ENCODE measurements around the gene KLF5.

The KLF5 gene

DNA sequence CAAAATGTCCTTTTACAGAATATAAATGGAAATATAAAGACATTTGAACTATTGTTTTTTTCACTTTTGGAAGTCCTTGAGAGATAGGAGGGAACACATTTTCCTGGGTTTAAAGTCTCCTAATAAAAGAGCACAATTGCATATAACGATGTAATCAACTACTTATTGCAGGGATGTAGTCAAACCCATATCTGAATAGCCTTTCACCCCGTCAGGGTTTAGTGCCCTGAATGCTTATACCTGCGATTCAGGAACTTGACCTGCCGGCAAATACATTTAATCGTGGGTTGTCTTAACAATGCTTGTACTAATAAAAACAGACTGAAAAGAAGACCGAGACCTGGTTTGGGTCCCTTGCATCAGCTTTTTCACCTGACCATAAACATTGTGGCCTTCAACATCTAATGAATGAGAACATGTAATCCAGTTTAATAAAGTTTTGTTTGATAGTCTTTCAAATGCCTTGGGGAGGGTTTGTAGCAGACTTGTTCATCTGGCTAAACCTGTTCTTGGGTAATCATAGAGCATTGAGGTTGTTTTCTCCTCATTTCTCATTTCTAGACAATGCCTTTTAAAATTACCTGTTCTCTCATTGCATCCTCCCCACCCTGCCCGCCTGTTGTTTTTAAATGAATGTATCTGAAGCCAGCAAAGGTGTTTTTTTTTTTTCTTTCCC, 7.0 kb downstream of the KLF5 start:
- TF ChIP-seq, protein P1, sequence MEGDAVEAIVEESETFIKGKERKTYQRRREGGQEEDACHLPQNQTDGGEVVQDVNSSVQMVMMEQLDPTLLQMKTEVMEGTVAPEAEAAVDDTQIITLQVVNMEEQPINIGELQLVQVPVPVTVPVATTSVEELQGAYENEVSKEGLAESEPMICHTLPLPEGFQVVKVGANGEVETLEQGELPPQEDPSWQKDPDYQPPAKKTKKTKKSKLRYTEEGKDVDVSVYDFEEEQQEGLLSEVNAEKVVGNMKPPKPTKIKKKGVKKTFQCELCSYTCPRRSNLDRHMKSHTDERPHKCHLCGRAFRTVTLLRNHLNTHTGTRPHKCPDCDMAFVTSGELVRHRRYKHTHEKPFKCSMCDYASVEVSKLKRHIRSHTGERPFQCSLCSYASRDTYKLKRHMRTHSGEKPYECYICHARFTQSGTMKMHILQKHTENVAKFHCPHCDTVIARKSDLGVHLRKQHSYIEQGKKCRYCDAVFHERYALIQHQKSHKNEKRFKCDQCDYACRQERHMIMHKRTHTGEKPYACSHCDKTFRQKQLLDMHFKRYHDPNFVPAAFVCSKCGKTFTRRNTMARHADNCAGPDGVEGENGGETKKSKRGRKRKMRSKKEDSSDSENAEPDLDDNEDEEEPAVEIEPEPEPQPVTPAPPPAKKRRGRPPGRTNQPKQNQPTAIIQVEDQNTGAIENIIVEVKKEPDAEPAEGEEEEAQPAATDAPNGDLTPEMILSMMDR (IDR thresholded peaks at IDR 0.05; ENCODE audit: low read depth, low read length), result no peak
- no peak overlapping the region for H3K4me3 ChIP-seq (ENCODE audit: low read depth, low read length)
- no peak for DNase-seq (ENCODE audit: low read depth)

DNA sequence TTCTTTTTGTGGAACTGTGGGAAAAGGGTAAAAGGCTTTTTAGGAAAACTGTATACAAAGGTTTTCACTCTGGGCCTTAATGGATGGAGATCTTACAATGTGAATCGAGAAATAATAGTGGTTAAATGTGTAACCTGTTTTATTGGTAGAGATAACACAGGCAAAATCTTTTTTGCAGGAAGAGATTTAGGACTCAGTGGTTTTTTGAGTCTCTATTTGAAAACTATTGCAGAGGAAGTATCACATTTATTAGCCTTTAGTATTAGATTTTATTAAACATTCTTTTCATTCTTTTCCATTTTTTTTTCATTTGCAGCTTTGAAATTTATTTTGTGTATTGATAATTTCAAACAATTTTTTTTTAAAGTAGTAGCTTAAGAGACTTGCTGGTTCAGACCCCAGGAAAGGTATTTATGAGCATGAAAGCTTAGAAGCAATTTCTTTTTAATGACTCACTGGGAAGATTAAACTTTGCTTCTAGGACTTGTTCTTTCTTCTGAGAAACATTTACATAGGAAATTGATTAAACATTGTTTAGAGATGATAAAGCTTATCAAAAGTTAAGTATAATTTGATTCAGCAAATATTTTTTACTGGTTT, 10.5 kb downstream of the KLF5 start:
- H3K4me3 ChIP-seq (ENCODE audit: low read depth, low read length), result no peak overlapping the region
- DNase-seq (ENCODE audit: low read depth), result no peak
- no peak for TF ChIP-seq POLR2A (IDR thresholded peaks at IDR 0.05; ENCODE audit: extremely low read depth, insufficient read length)
- TF ChIP-seq MYC (IDR thresholded peaks at IDR 0.05; ENCODE audit: low read depth, low read length), result no peak
- TF ChIP-seq, protein P2, sequence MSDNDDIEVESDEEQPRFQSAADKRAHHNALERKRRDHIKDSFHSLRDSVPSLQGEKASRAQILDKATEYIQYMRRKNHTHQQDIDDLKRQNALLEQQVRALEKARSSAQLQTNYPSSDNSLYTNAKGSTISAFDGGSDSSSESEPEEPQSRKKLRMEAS (IDR thresholded peaks at IDR 0.05; ENCODE audit: low read depth, low read length), result no peak
- TF ChIP-seq, protein P1 (IDR thresholded peaks at IDR 0.05; ENCODE audit: low read depth, low read length), result no peak

DNA sequence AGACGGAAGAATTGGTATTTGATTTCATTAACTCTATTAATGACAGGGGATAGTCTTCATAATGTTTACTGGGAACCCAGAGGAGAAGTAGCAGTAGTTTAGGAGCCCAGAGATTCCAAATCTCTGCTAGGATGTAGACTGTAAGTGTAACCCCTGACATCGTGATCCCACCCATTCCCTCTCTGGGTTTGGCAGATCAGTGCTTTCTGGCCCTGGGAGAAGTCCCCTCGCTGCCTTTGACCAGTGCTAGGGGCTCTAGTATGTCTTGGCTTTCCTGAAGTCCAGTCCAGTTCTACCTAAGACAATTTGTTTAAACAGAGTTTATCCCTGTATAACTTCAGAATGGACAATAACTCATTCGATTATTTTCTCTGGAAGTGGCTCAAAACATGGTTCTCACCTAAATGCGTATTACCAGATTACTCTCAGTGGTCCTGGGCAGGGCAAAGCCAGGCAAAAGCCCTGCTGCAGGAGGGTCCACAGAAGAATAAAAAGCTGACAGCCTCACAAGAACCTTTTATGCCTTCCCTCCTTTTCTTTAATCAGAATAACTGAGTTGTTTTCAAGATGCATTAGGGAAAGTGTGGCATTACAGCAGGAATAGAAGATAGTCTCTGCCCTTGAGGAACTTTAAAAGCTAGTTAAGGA, 11.8 kb downstream of the KLF5 start:
- H3K4me3 ChIP-seq (ENCODE audit: low read depth, low read length), result no peak overlapping the region
- no peak for TF ChIP-seq POLR2A (IDR thresholded peaks at IDR 0.05; ENCODE audit: extremely low read depth, insufficient read length)
- TF ChIP-seq, protein P2 (IDR thresholded peaks at IDR 0.05; ENCODE audit: low read depth, low read length), result no peak
- DNase-seq (ENCODE audit: low read depth), result no peak

DNA sequence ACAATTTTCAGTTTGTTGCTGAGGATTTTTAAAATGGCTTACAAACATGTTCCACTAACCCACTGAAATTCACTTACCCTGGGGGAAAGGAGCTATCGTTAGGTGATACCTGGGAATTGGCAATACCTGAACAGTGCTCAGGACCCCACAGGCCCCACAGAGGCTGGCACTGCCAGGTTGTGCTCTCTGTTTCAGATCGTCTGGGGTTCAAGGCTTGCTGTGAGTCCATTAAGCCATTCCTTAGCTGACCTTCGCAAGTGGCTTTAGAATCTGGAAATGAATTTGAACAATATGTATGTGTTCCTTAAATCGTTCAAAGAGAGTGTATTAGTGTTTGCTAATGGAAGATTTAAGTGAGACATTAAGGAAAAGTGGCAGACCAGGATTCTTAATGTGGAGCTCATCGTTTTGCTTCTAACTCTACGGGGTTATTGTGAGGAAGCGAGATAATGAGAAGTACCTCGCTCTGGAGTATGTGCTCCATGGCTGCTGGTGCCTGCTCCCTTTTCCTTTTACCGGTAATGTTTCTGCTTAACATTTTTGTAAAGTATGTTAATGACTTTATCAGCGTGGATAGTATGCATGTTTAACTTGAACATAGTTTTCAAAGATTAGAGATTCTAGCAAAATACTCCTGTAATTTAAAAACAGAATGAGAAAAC, 13.6 kb downstream of the KLF5 start:
- no peak for DNase-seq (ENCODE audit: low read depth)
- no peak overlapping the region for H3K4me3 ChIP-seq (ENCODE audit: low read depth, low read length)
- TF ChIP-seq POLR2A (IDR thresholded peaks at IDR 0.05; ENCODE audit: extremely low read depth, insufficient read length) (no peak), MYC (IDR thresholded peaks at IDR 0.05; ENCODE audit: low read depth, low read length) (no peak)
- TF ChIP-seq, protein P1 (IDR thresholded peaks at IDR 0.05; ENCODE audit: low read depth, low read length), result no peak
- TF ChIP-seq, protein P2 (IDR thresholded peaks at IDR 0.05; ENCODE audit: low read depth, low read length), result no peak

DNA sequence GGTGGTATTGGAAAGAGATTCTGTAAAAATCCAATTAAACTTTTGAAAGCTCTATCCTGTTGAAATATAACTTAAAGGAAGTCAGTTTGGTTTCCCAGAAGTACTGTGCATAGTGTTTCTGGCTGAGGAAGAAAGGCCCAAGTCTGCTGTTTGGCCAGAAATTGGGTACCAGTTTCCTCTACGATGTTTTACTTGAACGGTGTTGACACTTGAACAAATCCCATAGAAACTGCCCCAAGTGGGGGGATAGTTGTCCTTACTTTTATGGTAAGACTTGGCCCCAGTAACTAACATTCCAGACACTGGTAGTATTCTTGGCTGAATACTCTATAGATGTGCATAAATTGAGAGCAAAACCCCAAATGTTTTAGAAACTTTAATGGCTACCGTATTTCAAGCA, 14.2 kb downstream of the KLF5 start:
- no peak for DNase-seq (ENCODE audit: low read depth)
- H3K4me3 ChIP-seq (ENCODE audit: low read depth, low read length), result no peak overlapping the region
- TF ChIP-seq POLR2A (IDR thresholded peaks at IDR 0.05; ENCODE audit: extremely low read depth, insufficient read length) (no peak), MYC (IDR thresholded peaks at IDR 0.05; ENCODE audit: low read depth, low read length) (no peak)
- TF ChIP-seq, protein P1 (IDR thresholded peaks at IDR 0.05; ENCODE audit: low read depth, low read length), result no peak
- TF ChIP-seq, protein P2 (IDR thresholded peaks at IDR 0.05; ENCODE audit: low read depth, low read length), result no peak

DNA sequence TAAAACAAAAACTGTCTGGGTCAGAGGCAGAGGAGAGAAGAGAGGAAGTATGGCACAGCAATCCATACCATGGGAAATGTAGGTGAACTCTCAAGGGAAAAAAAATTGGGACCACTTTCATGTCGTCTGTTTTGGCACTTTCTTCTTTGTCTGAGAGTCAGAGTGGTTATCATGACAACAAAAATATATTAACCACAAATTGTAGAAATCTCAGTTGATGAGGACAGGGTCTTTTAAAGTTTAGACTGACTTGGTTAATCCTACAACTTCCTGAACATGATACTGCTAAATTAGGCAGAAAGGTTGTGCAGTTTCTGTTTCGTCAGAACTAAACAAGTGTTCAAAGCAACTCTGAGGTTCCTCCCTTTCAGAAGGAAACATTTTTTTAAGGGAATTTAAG, 15.2 kb downstream of the KLF5 start:
- DNase-seq (ENCODE audit: low read depth), result peak; percentile 12
- TF ChIP-seq, protein P1 (IDR thresholded peaks at IDR 0.05; ENCODE audit: low read depth, low read length), result no peak
- TF ChIP-seq MYC (IDR thresholded peaks at IDR 0.05; ENCODE audit: low read depth, low read length) (no peak), POLR2A (IDR thresholded peaks at IDR 0.05; ENCODE audit: extremely low read depth, insufficient read length) (no peak)
- TF ChIP-seq, protein P2 (IDR thresholded peaks at IDR 0.05; ENCODE audit: low read depth, low read length), result no peak
- H3K4me3 ChIP-seq (ENCODE audit: low read depth, low read length), result no peak overlapping the region

All from NB4 (cell line).